Measurements from ENCODE around the gene HSP90AA1.

HSP90AA1 gene

DNA sequence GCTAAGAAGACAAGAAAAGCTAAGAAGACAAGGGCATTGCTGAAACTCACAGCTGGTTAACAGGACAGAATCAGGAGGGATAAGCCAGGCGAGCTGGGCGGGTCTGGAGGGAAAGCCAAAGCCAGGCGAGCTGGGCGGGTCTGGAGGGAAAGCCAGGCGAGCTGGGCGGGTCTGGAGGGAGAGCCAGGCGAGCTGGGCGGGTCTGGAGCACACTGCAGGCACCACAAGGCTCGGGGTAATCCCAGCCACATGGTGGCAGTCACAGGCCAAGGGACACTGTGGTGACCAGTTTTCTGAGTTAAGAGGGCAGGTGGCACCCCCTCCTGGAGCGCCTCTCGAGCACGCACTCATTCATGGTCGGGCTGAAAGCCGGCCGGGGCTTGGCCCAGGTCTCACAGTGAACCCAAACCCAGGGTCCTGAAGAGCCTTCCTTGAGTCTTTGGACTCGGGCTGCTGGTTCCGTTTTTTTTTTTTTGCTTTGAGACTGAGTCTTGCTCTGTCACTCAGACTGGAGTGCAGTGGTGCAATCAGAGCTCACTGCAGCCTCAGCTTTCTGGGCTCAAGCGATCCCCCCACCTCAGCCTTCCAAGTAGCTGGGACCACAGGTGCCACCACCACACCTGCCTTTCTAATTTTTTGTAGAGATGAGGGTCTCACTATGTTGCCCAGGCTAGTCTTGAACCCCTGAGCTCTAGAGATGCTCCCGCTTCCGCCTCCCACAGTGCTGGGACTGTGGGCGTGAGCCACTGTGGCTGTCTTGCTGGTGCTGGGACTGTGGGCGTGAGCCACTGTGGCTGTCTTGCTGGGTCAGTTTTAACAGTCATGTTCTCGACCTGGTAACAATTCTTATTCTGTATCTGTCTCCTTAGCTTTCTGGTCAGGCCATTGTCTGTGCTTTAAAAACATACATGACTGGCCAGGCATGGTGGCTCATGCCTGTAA is 40.2 kb downstream of the HSP90AA1 start:
- Histone ChIP-seq H3K27me3 (ENCODE audit: control insufficient read depth, insufficient read depth, low read length) (no peaks in the 10 kb centered on the region), H3K27ac (no peak overlapping the region), H3K79me2 (no peaks in the 10 kb centered on the region), H3K9me3 (ENCODE audit: control insufficient read depth, low read length) (no peaks in the 10 kb centered on the region), H3K9ac (no peak overlapping the region), H3K4me3 (ENCODE audit: low read depth, low read length) (no peak overlapping the region), H3K4me2 (ENCODE audit: low read length) (no peak overlapping the region), H3K4me1 (no peaks in the 10 kb centered on the region), H2AFZ (no peak overlapping the region), H3K36me3 (ENCODE audit: control insufficient read depth, insufficient read depth, low read length) (no peaks in the 10 kb centered on the region)
- TF ChIP-seq, protein P1, sequence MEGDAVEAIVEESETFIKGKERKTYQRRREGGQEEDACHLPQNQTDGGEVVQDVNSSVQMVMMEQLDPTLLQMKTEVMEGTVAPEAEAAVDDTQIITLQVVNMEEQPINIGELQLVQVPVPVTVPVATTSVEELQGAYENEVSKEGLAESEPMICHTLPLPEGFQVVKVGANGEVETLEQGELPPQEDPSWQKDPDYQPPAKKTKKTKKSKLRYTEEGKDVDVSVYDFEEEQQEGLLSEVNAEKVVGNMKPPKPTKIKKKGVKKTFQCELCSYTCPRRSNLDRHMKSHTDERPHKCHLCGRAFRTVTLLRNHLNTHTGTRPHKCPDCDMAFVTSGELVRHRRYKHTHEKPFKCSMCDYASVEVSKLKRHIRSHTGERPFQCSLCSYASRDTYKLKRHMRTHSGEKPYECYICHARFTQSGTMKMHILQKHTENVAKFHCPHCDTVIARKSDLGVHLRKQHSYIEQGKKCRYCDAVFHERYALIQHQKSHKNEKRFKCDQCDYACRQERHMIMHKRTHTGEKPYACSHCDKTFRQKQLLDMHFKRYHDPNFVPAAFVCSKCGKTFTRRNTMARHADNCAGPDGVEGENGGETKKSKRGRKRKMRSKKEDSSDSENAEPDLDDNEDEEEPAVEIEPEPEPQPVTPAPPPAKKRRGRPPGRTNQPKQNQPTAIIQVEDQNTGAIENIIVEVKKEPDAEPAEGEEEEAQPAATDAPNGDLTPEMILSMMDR (IDR thresholded peaks at IDR 0.05): peak; percentile 66

DNA sequence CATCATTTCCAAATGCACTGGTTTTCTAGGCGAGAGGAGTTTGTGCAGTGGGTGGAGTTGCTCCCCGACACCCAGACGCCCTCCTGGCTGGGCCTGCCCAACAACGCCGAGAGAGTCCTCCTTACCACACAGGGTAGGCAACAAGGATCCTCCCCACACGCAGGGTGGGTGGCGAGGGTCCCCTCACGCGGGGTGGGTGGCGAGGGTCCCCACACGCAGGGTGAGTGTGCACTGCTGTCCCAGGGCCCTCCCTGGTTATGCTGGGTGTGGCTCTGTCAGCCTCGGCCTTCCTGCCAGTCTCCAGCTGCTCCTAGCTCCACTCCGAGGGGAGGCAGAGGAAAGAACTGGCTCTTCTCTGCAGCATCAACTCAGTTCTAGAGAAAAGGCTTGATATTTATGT is 42.3 kb downstream of the HSP90AA1 start:
- Histone ChIP-seq H3K4me2 (ENCODE audit: low read length) (no peak overlapping the region), H3K9ac (no peak overlapping the region), H2AFZ (no peak overlapping the region), H3K36me3 (ENCODE audit: control insufficient read depth, insufficient read depth, low read length) (no peaks in the 10 kb centered on the region), H3K79me2 (no peaks in the 10 kb centered on the region), H3K4me3 (ENCODE audit: low read depth, low read length) (no peak overlapping the region), H3K9me3 (ENCODE audit: control insufficient read depth, low read length) (no peaks in the 10 kb centered on the region), H3K4me1 (no peaks in the 10 kb centered on the region), H3K27ac (no peak overlapping the region), H3K27me3 (ENCODE audit: control insufficient read depth, insufficient read depth, low read length) (no peaks in the 10 kb centered on the region)
- TF ChIP-seq, protein P1 (IDR thresholded peaks at IDR 0.05): no peak

DNA sequence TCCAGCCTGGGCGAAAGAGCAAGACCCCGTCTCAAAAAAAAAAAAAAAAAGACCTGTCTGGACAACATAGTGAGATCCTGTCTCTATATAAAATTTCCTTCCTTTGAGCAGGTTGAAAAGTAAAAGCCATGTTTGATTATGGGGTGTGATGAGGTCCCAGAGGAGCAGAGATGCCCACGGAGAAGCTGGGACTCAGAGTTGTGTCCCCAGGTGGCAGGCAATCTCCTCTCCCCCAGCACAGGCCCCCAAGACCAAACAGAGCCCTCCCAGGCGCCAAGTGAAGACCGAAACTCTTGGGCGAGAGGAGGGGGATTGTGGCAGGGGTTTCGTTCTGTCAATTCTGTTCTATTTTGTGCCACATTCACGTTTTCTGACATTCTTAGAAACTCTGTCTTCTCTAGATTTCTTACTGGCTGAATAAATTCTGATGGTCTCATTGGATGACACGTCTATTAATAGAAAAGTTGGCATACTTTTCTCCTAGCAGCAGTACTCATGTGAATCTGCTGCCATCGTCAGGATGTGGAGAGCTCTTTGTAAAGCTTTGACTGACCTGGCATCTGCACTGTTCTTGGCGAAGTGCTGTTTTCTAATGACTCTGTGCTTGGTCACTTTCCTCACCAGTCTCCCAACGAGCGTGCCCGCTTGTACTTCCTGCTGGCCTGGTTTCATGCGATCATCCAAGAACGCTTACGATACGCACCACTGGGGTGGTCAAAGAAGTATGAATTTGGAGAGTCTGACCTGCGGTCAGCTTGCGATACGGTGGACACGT is 43.4 kb downstream of the HSP90AA1 start:
- H3K9ac ChIP-seq: no peak overlapping the region
- no peaks in the 10 kb centered on the region for H3K79me2 ChIP-seq
- H3K36me3 ChIP-seq (ENCODE audit: control insufficient read depth, insufficient read depth, low read length): no peaks in the 10 kb centered on the region
- H3K4me2 ChIP-seq (ENCODE audit: low read length): no peak overlapping the region
- no peak overlapping the region for H2AFZ ChIP-seq
- no peaks in the 10 kb centered on the region for H3K4me1 ChIP-seq
- no peak overlapping the region for H3K4me3 ChIP-seq (ENCODE audit: low read depth, low read length)
- H3K9me3 ChIP-seq (ENCODE audit: control insufficient read depth, low read length): no peaks in the 10 kb centered on the region
- no peaks in the 10 kb centered on the region for H3K27me3 ChIP-seq (ENCODE audit: control insufficient read depth, insufficient read depth, low read length)
- TF ChIP-seq, protein P1 (IDR thresholded peaks at IDR 0.05): no peak
- H3K27ac ChIP-seq: no peak overlapping the region

DNA sequence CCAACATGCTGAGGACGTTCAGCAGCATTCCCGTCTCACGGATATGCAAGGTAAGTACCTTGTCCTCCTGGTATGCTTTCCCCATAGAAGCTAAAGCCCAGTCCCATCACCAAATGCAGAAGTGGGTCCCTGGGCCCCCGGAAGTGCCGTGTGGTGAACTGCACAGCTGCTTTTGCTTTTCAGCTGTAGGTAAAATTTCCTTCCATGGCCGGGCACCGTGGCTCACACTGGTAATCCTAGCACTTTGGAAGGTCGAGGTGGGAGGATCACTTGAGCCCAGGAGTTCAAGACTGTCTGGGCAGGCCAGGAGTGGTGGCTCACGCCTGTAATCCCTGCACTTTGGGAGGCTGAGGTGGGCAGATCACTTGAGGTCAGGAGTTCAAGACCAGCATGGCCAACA is 44.1 kb downstream of the HSP90AA1 start:
- Histone ChIP-seq H3K9me3 (ENCODE audit: control insufficient read depth, low read length) (no peaks in the 10 kb centered on the region), H3K9ac (no peak overlapping the region), H3K27ac (no peak overlapping the region), H2AFZ (no peak overlapping the region), H3K4me1 (no peaks in the 10 kb centered on the region), H3K27me3 (ENCODE audit: control insufficient read depth, insufficient read depth, low read length) (no peaks in the 10 kb centered on the region), H3K79me2 (no peaks in the 10 kb centered on the region), H3K36me3 (ENCODE audit: control insufficient read depth, insufficient read depth, low read length) (no peaks in the 10 kb centered on the region), H3K4me2 (ENCODE audit: low read length) (no peak overlapping the region), H3K4me3 (ENCODE audit: low read depth, low read length) (no peak overlapping the region)
- TF ChIP-seq, protein P1 (IDR thresholded peaks at IDR 0.05): no peak
